GM23338 (cell line): ENCODE results near the gene THBS4. TPM values are rescaled to one million over a fixed set of nuclear protein-coding genes. Genes with fewer than 3 reads are reported as not detected.
A peak's percentile ranks its signal among the peaks of the same experiment; 100 is the strongest.

Experiments
- ATAC-seq: fragments of 200-7000 bp; cut with Tn5 transposase; 3 replicates; pipeline ENCODE4 v1.9.1; 2020
- DNase-seq: peaks from one replicate; pipeline ENCODE4 v3.0.0-alpha.2; 2015; ENCODE audit warnings: low spot score
- H2AFZ ChIP-seq: fragments of 200-600 bp; sonication (generic); 2 replicates; pipeline ENCODE4 v1.8.0; 2016; ENCODE audit warnings: antibody characterized with exemption, mild to moderate bottlenecking, moderate library complexity
- H3F3A ChIP-seq: fragments of 200-600 bp; sonication (generic); replicated peaks from 2 replicates; pipeline ENCODE4 v1.8.0; 2017; ENCODE audit warnings: antibody characterized with exemption, mixed run types, low read depth
- H3K27ac ChIP-seq: fragments of 200-600 bp; sonication (generic); 2 replicates; pipeline ENCODE4 v1.6.1; 2016; ENCODE audit warnings: low read depth
- H3K27me3 ChIP-seq: fragments of 200-600 bp; sonication (generic); 2 replicates; pipeline ENCODE4 v1.8.0; 2016; ENCODE audit warnings: mild to moderate bottlenecking, mixed run types, moderate library complexity; ENCODE audit not compliant: insufficient read depth
- H3K36me3 ChIP-seq: fragments of 200-600 bp; sonication (generic); 2 replicates; pipeline ENCODE4 v1.8.0; 2016; ENCODE audit warnings: mild to moderate bottlenecking; ENCODE audit not compliant: insufficient read depth
- H3K4me1 ChIP-seq: fragments of 200-600 bp; sonication (generic); 2 replicates; pipeline ENCODE4 v1.8.0; 2016; ENCODE audit warnings: mild to moderate bottlenecking, moderate library complexity; ENCODE audit not compliant: insufficient read depth
- H3K4me2 ChIP-seq: fragments of 200-600 bp; sonication (generic); 2 replicates; pipeline ENCODE4 v1.7.1; 2017; ENCODE audit warnings: mixed run types
- H3K4me3 ChIP-seq: fragments of 200-600 bp; sonication (generic); 2 replicates; pipeline ENCODE4 v1.6.1; 2016; ENCODE audit warnings: mixed run types
- H3K79me2 ChIP-seq: fragments of 200-600 bp; sonication (generic); replicated peaks from 2 replicates; pipeline ENCODE4 v1.8.0; 2017; ENCODE audit warnings: mild to moderate bottlenecking; ENCODE audit not compliant: insufficient read depth
- H3K9me2 ChIP-seq: fragments of 200-600 bp; sonication (generic); 2 replicates; pipeline ENCODE4 v1.8.0; 2017; ENCODE audit not compliant: insufficient read depth
- H4K20me1 ChIP-seq: fragments of 200-600 bp; sonication (generic); replicated peaks from 2 replicates; pipeline ENCODE4 v1.8.0; 2017; ENCODE audit warnings: mild to moderate bottlenecking; ENCODE audit not compliant: insufficient read depth
- H3K27ac Mint-ChIP-seq: 2 replicates; pipeline ENCODE4 v1.8.0; 2020; ENCODE audit warnings: inconsistent platforms, mild to moderate bottlenecking, moderate library complexity, mixed read lengths
- H3K27me3 Mint-ChIP-seq: 3 replicates; pipeline ENCODE4 v1.8.0; 2022; ENCODE audit warnings: low read depth, mild to moderate bottlenecking, moderate library complexity, mixed read lengths, inconsistent platforms; ENCODE audit not compliant: insufficient read depth, poor library complexity
- H3K36me3 Mint-ChIP-seq: 3 replicates; pipeline ENCODE4 v1.8.0; 2021; ENCODE audit warnings: low read depth, mild to moderate bottlenecking, inconsistent platforms, moderate library complexity, mixed read lengths
- H3K4me1 Mint-ChIP-seq: 3 replicates; pipeline ENCODE4 v1.8.0; 2020; ENCODE audit warnings: mild to moderate bottlenecking, inconsistent platforms, mixed read lengths
- H3K4me3 Mint-ChIP-seq: 3 replicates; pipeline ENCODE4 v1.8.0; 2021; ENCODE audit warnings: moderate library complexity, mild to moderate bottlenecking, inconsistent platforms, mixed read lengths
- H3K9me3 Mint-ChIP-seq: 3 replicates; pipeline ENCODE4 v1.8.0; 2020; ENCODE audit warnings: moderate library complexity, mild to moderate bottlenecking, inconsistent platforms, mixed read lengths
- CREB1 ChIP-seq: fragments of 250-450 bp; sonication (Bioruptor Pico); IDR thresholded peaks from 2 replicates; pipeline ENCODE4 v1.5.0; 2020; ENCODE audit warnings: low read depth, mild to moderate bottlenecking, moderate library complexity
- CTCF ChIP-seq, 2 experiments: fragments of 200-600 bp in 1 of 2; sonication (generic) in 1 of 2; conservative IDR thresholded peaks; 2 replicates each; pipeline versions ENCODE4 v1.5.1 to v1.6.1; 2016 to 2017; ENCODE audit warnings: antibody characterized with exemption in 2 of 2, low read depth in 2 of 2, mild to moderate bottlenecking in 2 of 2, moderate library complexity in 1 of 2
- EZH2 ChIP-seq: fragments of 200-600 bp; sonication (generic); IDR thresholded peaks from one replicate; pipeline ENCODE4 v1.8.0; 2017; ENCODE audit warnings: antibody characterized with exemption, mild to moderate bottlenecking, low read depth; ENCODE audit not compliant: unreplicated experiment
- EZH2phosphoT487 ChIP-seq: fragments of 200-600 bp; sonication (generic); IDR thresholded peaks from one replicate; pipeline ENCODE4 v1.8.1; 2018; ENCODE audit warnings: antibody characterized with exemption; ENCODE audit not compliant: unreplicated experiment
- JUNB ChIP-seq: IDR thresholded peaks from one replicate; pipeline ENCODE4 v1.6.1; 2016; ENCODE audit warnings: antibody characterized with exemption; ENCODE audit not compliant: unreplicated experiment
- NANOG ChIP-seq: IDR thresholded peaks from 2 replicates; pipeline ENCODE4 v1.6.1; 2016; ENCODE audit warnings: antibody characterized with exemption, borderline replicate concordance
- POLR2AphosphoS5 ChIP-seq: IDR thresholded peaks from 2 replicates; pipeline ENCODE4 v1.6.1; 2016; ENCODE audit warnings: antibody characterized with exemption, low read depth
- REST ChIP-seq: IDR thresholded peaks from one replicate; pipeline ENCODE4 v1.6.1; 2018; ENCODE audit warnings: antibody characterized with exemption; ENCODE audit not compliant: unreplicated experiment
- STAT1 ChIP-seq: IDR thresholded peaks from one replicate; pipeline ENCODE4 v1.6.1; 2016; ENCODE audit warnings: antibody characterized with exemption; ENCODE audit not compliant: unreplicated experiment
- ZNF114 ChIP-seq: fragments of 250-450 bp; sonication (Bioruptor Pico); IDR thresholded peaks from 2 replicates; pipeline ENCODE4 v1.5.0; 2020; ENCODE audit warnings: mild to moderate bottlenecking, moderate library complexity
- ZNF331 ChIP-seq: fragments of 250-450 bp; sonication (Bioruptor Pico); IDR thresholded peaks from 2 replicates; pipeline ENCODE4 v1.5.0; 2020; ENCODE audit warnings: low read depth, mild to moderate bottlenecking, moderate library complexity
- polyA plus RNA-seq: library from polyadenylated mRNA; unstranded; fragments of >200 nt; fragmentation: Nextera tagmentation; extraction: Ambion mirVana; gene quantifications from 2 replicates; pipeline ENCODE4 v1.2.1, GENCODE V29; 2016
- total RNA-seq: library from RNA; depleted of rRNA; stranded (reverse); fragments of >200 nt; shearing (Covaris generic); gene quantifications from 2 replicates; pipeline ENCODE4 v1.2.3, GENCODE V29; 2014
- TF ChIP-seq, protein P1 (sequence below): IDR thresholded peaks from 2 replicates; pipeline ENCODE4 v1.6.1; 2016; ENCODE audit warnings: antibody characterized with exemption
- TF ChIP-seq, protein P2 (sequence below): fragments of 250-450 bp; sonication (Bioruptor Pico); IDR thresholded peaks from 2 replicates; pipeline ENCODE4 v1.5.0; 2020; ENCODE audit warnings: mild to moderate bottlenecking, moderate library complexity

Gene THBS4
- total and polyA plus RNA-seq, 2 experiments from 2014 or later = 14.0 to 23.2 TPM

- H3K4me3 Mint-ChIP-seq = no peak overlapping the region
- H3K4me2 ChIP-seq = no peak overlapping the region
- no peaks in the 10 kb centered on the region for H3K79me2 ChIP-seq
- DNase-seq (peak; percentile 48), ATAC-seq (peak; percentile 23; the same call in 2 of the 3 replicates)
- peaks cover 5% of the 10 kb centered on the region; the same call in 1 of the 2 replicates for H3K4me1 ChIP-seq
- H3K36me3 Mint-ChIP-seq = 0 out of 3 replicates have a peak, but pooled peaks cover 3% of the 10 kb centered on the region
- no peak overlapping the region for H3K4me3 ChIP-seq
- no peaks in the 10 kb centered on the region for H3F3A ChIP-seq
- peaks cover 7% of the 10 kb centered on the region; the same call in 2 of the 3 replicates for H3K4me1 Mint-ChIP-seq
- no peaks in the 10 kb centered on the region for H3K27me3 ChIP-seq
- H3K27ac Mint-ChIP-seq = no peak overlapping the region
- peaks cover 9% of the 10 kb centered on the region for H3K27me3 Mint-ChIP-seq
- H4K20me1 ChIP-seq = no peaks in the 10 kb centered on the region
- H3K9me3 Mint-ChIP-seq = no peaks in the 10 kb centered on the region
- H3K36me3 ChIP-seq = no peaks in the 10 kb centered on the region
- H3K9me2 ChIP-seq = no peaks in the 10 kb centered on the region
- TF ChIP-seq POLR2AphosphoS5 (no peak), REST (no peak), JUNB (no peak), EZH2phosphoT487 (no peak), CREB1 (CRISPR knock-in tag) (no peak), CTCF (conservative IDR thresholded peaks at IDR 0.05; ENCODE audit: low read depth in 2 of 2) (no peak; a peak in 1 of 4 replicates), EZH2 (no peak), ZNF114 (CRISPR knock-in tag) (no peak), NANOG (no peak), ZNF331 (CRISPR knock-in tag) (no peak), STAT1 (no peak)
- TF ChIP-seq, protein P1, sequence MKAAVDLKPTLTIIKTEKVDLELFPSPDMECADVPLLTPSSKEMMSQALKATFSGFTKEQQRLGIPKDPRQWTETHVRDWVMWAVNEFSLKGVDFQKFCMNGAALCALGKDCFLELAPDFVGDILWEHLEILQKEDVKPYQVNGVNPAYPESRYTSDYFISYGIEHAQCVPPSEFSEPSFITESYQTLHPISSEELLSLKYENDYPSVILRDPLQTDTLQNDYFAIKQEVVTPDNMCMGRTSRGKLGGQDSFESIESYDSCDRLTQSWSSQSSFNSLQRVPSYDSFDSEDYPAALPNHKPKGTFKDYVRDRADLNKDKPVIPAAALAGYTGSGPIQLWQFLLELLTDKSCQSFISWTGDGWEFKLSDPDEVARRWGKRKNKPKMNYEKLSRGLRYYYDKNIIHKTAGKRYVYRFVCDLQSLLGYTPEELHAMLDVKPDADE = no peak
- TF ChIP-seq, protein P2, sequence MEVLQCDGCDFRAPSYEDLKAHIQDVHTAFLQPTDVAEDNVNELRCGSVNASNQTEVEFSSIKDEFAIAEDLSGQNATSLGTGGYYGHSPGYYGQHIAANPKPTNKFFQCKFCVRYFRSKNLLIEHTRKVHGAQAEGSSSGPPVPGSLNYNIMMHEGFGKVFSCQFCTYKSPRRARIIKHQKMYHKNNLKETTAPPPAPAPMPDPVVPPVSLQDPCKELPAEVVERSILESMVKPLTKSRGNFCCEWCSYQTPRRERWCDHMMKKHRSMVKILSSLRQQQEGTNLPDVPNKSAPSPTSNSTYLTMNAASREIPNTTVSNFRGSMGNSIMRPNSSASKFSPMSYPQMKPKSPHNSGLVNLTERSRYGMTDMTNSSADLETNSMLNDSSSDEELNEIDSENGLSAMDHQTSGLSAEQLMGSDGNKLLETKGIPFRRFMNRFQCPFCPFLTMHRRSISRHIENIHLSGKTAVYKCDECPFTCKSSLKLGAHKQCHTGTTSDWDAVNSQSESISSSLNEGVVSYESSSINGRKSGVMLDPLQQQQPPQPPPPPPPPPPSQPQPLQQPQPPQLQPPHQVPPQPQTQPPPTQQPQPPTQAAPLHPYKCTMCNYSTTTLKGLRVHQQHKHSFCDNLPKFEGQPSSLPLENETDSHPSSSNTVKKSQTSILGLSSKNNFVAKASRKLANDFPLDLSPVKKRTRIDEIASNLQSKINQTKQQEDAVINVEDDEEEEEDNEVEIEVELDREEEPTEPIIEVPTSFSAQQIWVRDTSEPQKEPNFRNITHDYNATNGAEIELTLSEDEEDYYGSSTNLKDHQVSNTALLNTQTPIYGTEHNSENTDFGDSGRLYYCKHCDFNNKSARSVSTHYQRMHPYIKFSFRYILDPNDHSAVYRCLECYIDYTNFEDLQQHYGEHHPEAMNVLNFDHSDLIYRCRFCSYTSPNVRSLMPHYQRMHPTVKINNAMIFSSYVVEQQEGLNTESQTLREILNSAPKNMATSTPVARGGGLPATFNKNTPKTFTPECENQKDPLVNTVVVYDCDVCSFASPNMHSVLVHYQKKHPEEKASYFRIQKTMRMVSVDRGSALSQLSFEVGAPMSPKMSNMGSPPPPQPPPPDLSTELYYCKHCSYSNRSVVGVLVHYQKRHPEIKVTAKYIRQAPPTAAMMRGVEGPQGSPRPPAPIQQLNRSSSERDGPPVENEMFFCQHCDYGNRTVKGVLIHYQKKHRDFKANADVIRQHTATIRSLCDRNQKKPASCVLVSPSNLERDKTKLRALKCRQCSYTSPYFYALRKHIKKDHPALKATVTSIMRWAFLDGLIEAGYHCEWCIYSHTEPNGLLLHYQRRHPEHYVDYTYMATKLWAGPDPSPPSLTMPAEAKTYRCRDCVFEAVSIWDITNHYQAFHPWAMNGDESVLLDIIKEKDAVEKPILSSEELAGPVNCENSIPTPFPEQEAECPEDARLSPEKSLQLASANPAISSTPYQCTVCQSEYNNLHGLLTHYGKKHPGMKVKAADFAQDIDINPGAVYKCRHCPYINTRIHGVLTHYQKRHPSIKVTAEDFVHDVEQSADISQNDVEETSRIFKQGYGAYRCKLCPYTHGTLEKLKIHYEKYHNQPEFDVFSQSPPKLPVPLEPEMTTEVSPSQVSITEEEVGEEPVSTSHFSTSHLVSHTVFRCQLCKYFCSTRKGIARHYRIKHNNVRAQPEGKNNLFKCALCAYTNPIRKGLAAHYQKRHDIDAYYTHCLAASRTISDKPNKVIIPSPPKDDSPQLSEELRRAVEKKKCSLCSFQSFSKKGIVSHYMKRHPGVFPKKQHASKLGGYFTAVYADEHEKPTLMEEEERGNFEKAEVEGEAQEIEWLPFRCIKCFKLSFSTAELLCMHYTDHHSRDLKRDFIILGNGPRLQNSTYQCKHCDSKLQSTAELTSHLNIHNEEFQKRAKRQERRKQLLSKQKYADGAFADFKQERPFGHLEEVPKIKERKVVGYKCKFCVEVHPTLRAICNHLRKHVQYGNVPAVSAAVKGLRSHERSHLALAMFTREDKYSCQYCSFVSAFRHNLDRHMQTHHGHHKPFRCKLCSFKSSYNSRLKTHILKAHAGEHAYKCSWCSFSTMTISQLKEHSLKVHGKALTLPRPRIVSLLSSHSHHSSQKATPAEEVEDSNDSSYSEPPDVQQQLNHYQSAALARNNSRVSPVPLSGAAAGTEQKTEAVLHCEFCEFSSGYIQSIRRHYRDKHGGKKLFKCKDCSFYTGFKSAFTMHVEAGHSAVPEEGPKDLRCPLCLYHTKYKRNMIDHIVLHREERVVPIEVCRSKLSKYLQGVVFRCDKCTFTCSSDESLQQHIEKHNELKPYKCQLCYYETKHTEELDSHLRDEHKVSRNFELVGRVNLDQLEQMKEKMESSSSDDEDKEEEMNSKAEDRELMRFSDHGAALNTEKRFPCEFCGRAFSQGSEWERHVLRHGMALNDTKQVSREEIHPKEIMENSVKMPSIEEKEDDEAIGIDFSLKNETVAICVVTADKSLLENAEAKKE (CRISPR knock-in tag) = no peak
- H3K27ac ChIP-seq = no peak overlapping the region
- no peak overlapping the region for H2AFZ ChIP-seq
Observed at GRCh38 chr5:80090884-80091166, 55.7 kb downstream of the THBS4 start.
